ENCODE measurements around the gene IGF2BP2. TPM values are rescaled to one million over a fixed set of nuclear protein-coding genes. Genes with fewer than 3 reads are reported as not detected.

Gene IGF2BP2
- polyA plus RNA-seq, 2 of the 4 experiments (the other 2 are of a cell fraction): 2.2 to 6.1 TPM

- POLR2A ChIA-PET: no interaction called here
- DNase-seq (ENCODE audit: low read depth in 1 of 2, low spot score in 1 of 2) (no peak), FAIRE-seq (no peak), ATAC-seq (no peak)
- no peak for TF ChIP-seq RFX5 (IDR thresholded peaks at IDR 0.05)
- TF ChIP-seq USF2 (IDR thresholded peaks at IDR 0.05): no peak
- no peak for TF ChIP-seq REST (IDR thresholded peaks at IDR 0.05)
- TF ChIP-seq ELK1 (IDR thresholded peaks at IDR 0.05; ENCODE audit: low read depth, low read length): no peak
- TF ChIP-seq HMGXB4 (CRISPR knock-in tag; IDR thresholded peaks at IDR 0.05; ENCODE audit: borderline replicate concordance): no peak
- TF ChIP-seq TFCP2L1 (CRISPR knock-in tag; IDR thresholded peaks at IDR 0.05): no peak
- TF ChIP-seq GATA3 (IDR thresholded peaks at IDR 0.05; ENCODE audit: borderline replicate concordance): no peak
- TF ChIP-seq NR3C1 (IDR thresholded peaks at IDR 0.05): no peak
- TF ChIP-seq NFE2L2 (conservative IDR thresholded peaks at IDR 0.05; ENCODE audit: low read length): no peak
- Histone ChIP-seq H3K4me3 (no peak overlapping the region), H3K4me1 (no peaks in the 10 kb centered on the region), H3K27ac (no peak overlapping the region), H3K9me3 (no peaks in the 10 kb centered on the region), H3K4me2 (no peak overlapping the region)
- CTCF ChIA-PET: interaction anchor here (1.6 kb wide), 1 partner anchor 14 kb away, joined by 6 read pairs; no protein-coding TSS in a partner anchor
Observed at GRCh38 chr3:185866995-185867394, 42.2 kb upstream of the IGF2BP2 start.

GRCh38 chr3:185866555-185866954 is 41.7 kb upstream of the IGF2BP2 start:
- ATAC-seq (no peak), DNase-seq (ENCODE audit: low read depth in 1 of 2, low spot score in 1 of 2) (no peak), FAIRE-seq (no peak)
- Histone ChIP-seq H3K4me3 (no peak overlapping the region), H3K27ac (no peak overlapping the region), H3K4me2 (no peak overlapping the region), H3K9me3 (no peaks in the 10 kb centered on the region), H3K4me1 (no peaks in the 10 kb centered on the region)
- POLR2A ChIA-PET: no interaction called here
- WGBS (ENCODE audit: missing lambda C conversion rate): 57% methylated on average over 1 of the region's 1 CpG
- CTCF ChIA-PET: interaction anchor here (1.6 kb wide), 1 partner anchor 13 kb away, joined by 6 read pairs; no protein-coding TSS in a partner anchor
- TF ChIP-seq SREBF2 (IDR thresholded peaks at IDR 0.05) (no peak), ZC3H11A (IDR thresholded peaks at IDR 0.05) (no peak), KDM5A (IDR thresholded peaks at IDR 0.05) (no peak), ELK1 (IDR thresholded peaks at IDR 0.05; ENCODE audit: low read depth, low read length) (no peak), NR3C1 (IDR thresholded peaks at IDR 0.05) (no peak)

- ChIA-PET CTCF (no interaction called here), POLR2A (no interaction called here)
- ATAC-seq: no peak
- no peak for FAIRE-seq
- Histone ChIP-seq H3K9me3 (no peaks in the 10 kb centered on the region), H3K27ac (no peak overlapping the region), H3K4me2 (no peak overlapping the region), H3K4me3 (no peak overlapping the region), H3K4me1 (no peaks in the 10 kb centered on the region)
- DNase-seq (ENCODE audit: low read depth in 1 of 2, low spot score in 1 of 2): no peak
- 79% methylated on average over 1 of the region's 1 CpG for WGBS (ENCODE audit: missing lambda C conversion rate)
- TF ChIP-seq ZNF302 (CRISPR knock-in tag; IDR thresholded peaks at IDR 0.05) (no peak), HDAC2 (IDR thresholded peaks at IDR 0.05) (no peak), NPAS2 (CRISPR knock-in tag; IDR thresholded peaks at IDR 0.05; ENCODE audit: borderline replicate concordance) (no peak), PBX3 (IDR thresholded peaks at IDR 0.05) (no peak), ELK1 (IDR thresholded peaks at IDR 0.05; ENCODE audit: low read depth, low read length) (no peak), HMGXB4 (CRISPR knock-in tag; IDR thresholded peaks at IDR 0.05; ENCODE audit: borderline replicate concordance) (no peak), HES2 (IDR thresholded peaks at IDR 0.05) (no peak), HOXB5 (CRISPR knock-in tag; IDR thresholded peaks at IDR 0.05) (no peak), CHD2 (IDR thresholded peaks at IDR 0.05; ENCODE audit: low read length, partially characterized antibody) (no peak), BHLHE40 (IDR thresholded peaks at IDR 0.05; ENCODE audit: low read depth, low read length) (no peak)
Observed at GRCh38 chr3:185865247-185865646, 40.4 kb upstream of the IGF2BP2 start.

Measured in A549 (cell line).